GM19395 (cell line): ENCODE data around the gene CCDC68.

Experiments
- ATAC-seq: cut with Tn5 transposase; IDR thresholded peaks from one replicate; pipeline ENCODE4 v1.9.1; 2021; ENCODE audit warnings: mild to moderate bottlenecking, moderate library complexity; ENCODE audit not compliant: unreplicated experiment

The CCDC68 gene

DNA sequence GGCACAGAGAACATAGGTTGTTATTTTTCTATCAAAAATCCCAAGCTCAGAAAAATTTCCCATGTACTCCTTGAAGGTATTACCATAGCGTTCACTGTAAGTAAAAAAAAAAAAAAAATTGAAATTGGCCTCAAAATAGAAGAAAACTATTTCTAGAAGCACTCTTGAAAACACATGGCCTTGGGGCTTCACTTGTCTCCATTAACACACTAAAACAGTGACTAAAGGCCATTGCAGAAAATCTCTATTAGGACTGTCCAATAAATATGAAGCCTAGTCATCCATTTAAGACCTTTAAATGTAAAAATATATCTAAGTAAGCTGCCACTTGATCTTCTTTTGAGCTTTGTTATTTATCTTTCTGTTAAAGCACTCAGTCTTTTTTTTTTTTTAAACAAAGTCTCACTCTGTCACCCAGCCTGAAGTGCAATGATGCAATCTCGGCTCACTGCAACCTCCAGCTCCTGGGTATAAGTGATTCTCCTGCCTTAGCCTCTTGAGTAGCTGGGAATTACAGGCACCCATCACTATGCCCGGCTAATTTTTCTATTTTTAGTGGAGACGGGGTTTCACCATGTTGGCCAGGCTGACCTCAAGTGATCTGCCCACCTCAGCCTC lies 35.8 kb downstream of the CCDC68 start:
- no peak for ATAC-seq

DNA sequence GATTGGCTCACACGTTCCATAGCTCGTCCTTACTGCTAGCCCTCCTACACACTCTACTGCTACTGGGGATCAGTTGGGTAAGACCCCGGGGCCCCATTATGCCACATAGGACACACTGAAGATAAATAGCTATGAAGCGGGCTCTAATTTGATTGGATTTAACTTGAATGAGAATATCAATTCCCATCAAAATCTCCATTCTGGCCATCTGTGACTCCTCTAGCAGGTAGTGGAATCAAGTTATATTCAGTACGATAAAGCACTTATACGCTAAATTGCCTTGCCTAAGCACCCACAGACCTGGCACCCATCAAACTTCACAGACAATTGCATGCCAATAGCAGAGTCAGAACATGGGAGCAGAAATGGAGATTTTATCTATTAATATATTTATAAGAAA lies 39.8 kb downstream of the CCDC68 start:
- ATAC-seq = no peak

- no peak for ATAC-seq
Observed at GRCh38 chr18:54918060-54918459, 41.2 kb downstream of the CCDC68 start.

GRCh38 chr18:54916507-54916906 lies 42.8 kb downstream of the CCDC68 start:
- no peak for ATAC-seq

- no peak for ATAC-seq
Observed at GRCh38 chr18:54914816-54915215, 44.4 kb downstream of the CCDC68 start.

DNA sequence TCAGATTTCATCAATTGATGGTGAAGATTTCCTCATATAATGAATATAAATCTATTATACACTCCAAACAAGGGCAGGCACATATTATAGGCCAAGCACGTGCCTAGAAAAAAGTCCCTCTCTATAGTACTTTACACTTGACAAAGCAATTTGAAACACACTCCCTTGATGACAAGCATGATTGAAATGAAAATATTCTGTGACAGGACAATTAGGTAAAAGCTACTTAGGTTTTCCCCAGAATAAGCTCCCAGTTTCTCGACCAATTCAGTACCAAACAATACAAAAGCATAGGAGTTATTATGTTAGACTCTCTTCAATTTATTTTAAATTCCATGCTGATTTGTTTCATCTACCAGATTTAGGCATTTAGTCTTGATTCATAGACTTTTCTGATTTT lies 47.7 kb downstream of the CCDC68 start:
- ATAC-seq = no peak

- ATAC-seq = no peak
Observed at GRCh38 chr18:54910161-54910919, 48.9 kb downstream of the CCDC68 start.

GRCh38 chr18:54909538-54909937 lies 49.7 kb downstream of the CCDC68 start:
- no peak for ATAC-seq

DNA sequence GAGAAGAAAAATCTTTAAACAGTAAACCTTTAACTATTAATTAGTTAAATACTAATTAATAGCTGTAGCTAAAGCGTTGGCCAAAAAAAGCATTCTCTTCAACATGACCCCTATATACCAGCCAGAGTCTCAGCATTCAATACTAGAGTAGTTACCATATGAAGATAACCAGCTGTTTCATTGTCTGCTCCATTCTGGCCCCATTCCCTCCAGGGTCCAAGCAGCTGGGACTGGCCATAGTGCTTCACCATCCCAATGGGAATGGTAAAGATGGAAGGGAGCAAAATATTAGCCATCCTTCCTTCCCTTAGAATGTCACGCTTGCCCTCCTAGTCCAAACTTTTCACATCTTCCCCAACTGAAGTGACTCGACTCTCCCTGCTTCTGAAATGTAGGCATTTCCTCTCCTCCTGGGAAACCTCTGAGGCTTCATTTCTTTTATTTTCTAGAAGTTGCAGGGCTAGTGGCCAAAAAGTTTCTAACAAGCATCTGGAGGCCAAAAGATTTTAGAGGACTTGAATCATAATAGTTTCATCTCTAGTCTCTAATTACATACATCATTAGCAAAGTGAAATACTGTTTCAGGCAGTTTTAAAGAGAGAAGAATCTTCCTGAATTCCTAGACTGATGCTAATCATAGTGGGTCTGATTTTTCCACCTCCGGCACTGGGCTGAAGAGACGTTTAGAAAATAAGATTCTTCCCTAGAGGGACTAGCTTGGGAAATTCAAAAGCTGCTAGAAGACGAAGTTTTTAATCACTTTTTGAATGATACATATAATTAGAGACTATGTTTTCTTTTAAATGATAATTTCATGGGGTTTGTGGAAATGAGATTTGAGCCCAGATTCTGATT lies 52.7 kb downstream of the CCDC68 start:
- ATAC-seq = no peak

- no peak for ATAC-seq
Observed at GRCh38 chr18:54905629-54906028, 53.6 kb downstream of the CCDC68 start.

DNA sequence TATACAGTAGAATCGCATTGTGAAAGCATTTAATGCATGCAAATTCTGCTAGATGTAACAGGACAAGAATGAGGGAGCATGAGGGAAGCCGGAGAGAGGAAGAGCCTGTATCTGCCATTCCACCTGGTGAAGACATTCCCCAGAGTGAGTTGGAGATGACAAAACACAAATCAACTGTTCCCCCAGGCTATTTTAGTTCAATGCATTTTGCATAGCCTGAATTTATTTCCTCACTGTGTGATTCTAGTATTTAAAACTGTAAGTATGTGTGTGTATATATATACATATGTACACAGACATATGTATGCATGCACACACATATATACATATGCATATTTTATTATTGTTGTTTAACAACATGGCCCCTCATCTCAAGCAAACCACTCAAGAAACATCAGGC lies 54.7 kb downstream of the CCDC68 start:
- no peak for ATAC-seq

DNA sequence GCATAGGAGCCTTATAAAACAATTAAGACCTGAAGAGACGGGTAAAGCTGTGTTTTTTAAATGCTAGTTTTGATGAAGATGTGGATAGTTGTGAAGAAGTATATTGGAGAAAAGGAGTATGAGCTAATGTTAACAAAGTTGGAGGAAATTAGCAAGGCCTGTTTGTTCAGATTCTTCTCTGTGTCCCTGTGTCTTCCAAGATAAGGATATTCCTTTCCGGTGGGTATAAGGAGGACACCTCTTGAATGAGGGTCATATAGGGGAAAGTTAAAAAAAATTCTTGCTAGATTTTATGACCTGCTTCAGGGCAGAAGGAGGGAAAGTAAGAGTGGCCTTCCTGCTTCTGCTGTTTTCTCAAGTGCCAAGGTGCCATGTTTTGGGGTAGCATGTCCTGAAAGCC lies 59.0 kb downstream of the CCDC68 start:
- ATAC-seq = no peak

- ATAC-seq = no peak
Observed at GRCh38 chr18:54899500-54899899, 59.8 kb downstream of the CCDC68 start.

DNA sequence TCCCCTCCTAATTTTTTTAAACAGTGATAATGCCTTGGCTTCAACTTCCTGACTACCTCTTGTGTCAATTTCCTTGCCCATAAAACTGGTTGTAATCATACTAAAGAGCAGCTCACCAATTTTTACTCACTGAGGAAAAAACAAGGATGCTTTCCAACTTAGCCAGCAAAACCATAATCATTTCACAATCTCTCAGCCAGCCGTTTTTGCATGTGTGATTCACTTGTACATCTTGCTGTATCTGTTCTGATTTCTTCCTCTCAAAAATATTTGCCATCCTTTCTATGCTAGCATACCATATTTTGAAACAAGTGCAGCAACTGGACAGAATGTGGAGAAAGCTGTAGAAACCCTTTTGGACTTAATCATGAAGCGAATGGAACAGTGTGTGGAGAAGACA lies 70.3 kb downstream of the CCDC68 start:
- no peak for ATAC-seq

DNA sequence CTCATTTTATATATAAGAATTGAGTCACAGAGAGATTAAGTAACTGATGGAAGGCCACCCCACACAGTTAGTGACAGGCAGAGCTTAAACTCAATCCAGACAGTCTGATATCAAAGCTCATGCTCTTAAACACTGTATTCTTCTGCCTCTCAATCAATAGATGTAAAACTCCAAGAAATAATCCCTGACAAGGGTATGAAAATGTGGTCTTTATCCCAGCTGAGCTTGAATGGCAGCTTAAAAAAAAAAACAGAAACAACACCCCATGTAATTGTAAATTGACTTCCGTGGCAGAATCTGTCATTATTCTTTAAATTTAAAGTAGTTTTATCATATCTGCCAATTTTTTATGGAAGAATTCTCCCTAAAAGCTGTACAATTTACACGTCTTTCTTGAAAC lies 70.9 kb downstream of the CCDC68 start:
- no peak for ATAC-seq

DNA sequence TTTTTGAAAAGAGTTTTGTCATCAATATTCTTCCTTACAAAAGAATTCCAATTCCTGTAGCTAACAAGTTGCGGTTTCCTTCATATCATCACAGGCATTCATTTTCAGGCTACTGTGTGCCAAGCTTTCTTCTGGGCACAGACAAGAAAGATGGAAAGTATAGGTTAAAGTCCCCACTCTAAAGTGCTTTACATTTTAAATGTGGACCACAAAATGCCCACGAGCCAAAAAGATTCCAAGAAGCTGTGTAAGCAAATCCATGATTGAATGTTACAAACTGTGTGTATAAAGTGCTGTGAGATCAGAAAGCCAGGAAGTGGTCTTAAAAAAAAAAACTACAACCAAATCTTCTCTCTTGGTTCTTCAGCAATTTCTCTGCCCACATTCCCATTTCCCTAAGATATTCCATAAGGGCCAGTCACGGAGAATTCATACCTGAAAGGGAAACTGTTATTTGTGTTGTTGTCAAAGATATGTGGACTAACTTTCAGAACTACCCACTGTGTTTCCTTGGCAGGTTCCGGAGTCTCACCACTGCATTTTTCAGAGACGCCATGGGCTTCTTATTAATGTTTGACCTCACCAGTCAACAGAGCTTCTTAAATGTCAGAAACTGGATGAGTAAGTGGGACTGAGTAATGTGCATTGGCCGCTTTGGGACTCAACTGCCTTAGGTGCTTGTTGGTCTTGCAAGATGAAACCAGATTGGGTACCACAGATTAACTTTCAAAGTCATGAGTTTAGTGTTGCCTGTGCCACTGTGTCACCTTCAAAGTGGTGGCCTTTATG lies 75.3 kb downstream of the CCDC68 start:
- ATAC-seq = no peak

DNA sequence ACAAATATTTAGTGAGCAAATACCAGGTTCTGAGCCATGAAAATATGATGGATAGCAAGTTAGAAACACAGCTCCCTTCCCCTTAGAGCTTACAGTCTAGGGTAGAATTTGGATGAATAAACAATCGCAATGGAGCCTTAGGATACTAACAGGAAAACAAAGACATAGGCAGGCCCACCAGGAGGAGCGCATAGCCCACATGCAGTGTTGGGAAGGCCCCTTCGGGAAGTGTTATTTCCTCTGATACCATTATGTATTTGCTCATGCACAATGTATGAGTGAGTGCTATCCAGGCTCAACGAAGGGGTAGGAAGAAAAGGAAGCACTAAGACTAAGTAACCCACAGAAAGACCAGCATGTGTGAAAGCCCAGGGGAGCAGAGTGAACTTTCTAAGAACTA lies 76.9 kb downstream of the CCDC68 start:
- ATAC-seq = no peak

DNA sequence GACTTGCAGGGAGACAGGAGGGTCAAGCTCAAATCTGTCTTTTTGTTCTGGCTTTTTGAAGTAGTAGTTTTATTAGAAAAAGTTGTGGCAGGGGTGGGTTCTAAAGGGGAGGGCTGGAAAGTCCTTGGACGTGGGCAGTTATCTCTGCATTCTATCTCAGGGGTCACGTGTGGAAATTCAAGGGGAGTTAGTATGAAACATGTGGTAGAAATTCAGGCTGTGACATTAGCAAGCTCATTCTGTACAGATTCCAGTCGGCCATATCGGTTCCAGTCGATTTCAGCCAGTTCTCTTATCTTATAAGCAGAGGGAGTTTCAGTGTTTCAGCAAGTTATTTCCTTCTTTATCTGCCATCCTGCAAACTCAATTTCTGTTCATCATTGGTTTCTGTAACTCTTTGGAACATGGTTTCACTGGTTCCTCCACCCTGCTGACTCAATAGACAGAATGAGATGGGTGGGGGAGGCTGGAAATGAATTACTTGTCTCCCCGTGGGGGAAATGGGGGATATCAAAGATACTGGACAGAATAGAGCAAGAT lies 78.0 kb downstream of the CCDC68 start:
- no peak for ATAC-seq

GRCh38 chr18:54880395-54881105 lies 78.7 kb downstream of the CCDC68 start:
- ATAC-seq = no peak

GRCh38 chr18:54879691-54880090 lies 79.6 kb downstream of the CCDC68 start:
- ATAC-seq = no peak
